Panc1 (cell line): ENCODE data around the gene SLC35C1. TPM values are rescaled to one million over a fixed set of nuclear protein-coding genes. Genes with fewer than 3 reads are reported as not detected.

Source experiments
- ATAC-seq: fragments of 200-7000 bp; cut with Tn5 transposase; 2 replicates; pipeline ENCODE4 v1.9.1; 2020; ENCODE audit warnings: mild to moderate bottlenecking, moderate library complexity
- BruUV-seq: library from RNA; stranded (reverse); fragments of 400-500 nt; replicated peaks from 2 replicates; lab custom pipeline; 2021; lab: Mats Ljungman, UMichigan
- CTCF ChIA-PET: fragments of 300-600 bp; sonication (Branson Sonifier 250); formaldehyde crosslinking; loops from one replicate; lab custom pipeline; 2022; ENCODE audit warnings: antibody characterized with exemption; lab: Charles Lee
- POLR2A ChIA-PET: fragments of 300-600 bp; sonication (Branson Sonifier 250); formaldehyde crosslinking; loops from one replicate; lab custom pipeline; 2022; ENCODE audit warnings: antibody characterized with exemption; lab: Charles Lee
- DNase-seq: peaks from one replicate; pipeline ENCODE4 v3.0.0-alpha.2; 2010; ENCODE audit warnings: low read depth, low spot score
- H3K27ac ChIP-seq: 2 replicates; pipeline ENCODE4 v1.5.1; 2011; ENCODE audit warnings: mild to moderate bottlenecking, low read length, inconsistent platforms
- H3K27me3 ChIP-seq: fragments of 200-500 bp; sonication (Bioruptor generic); 2 replicates; pipeline ENCODE4 v1.6.0; 2014; ENCODE audit warnings: low read length, inconsistent platforms; ENCODE audit not compliant: control insufficient read depth, insufficient read depth
- H3K36me3 ChIP-seq: fragments of 200-500 bp; sonication (Bioruptor generic); 2 replicates; pipeline ENCODE4 v1.5.1; 2014; ENCODE audit warnings: inconsistent platforms, mild to moderate bottlenecking, low read length, moderate library complexity; ENCODE audit not compliant: control insufficient read depth, insufficient read depth
- H3K4me1 ChIP-seq: 2 replicates; pipeline ENCODE4 v1.5.1; 2011; ENCODE audit warnings: inconsistent platforms, mild to moderate bottlenecking, low read length, moderate library complexity; ENCODE audit not compliant: control insufficient read depth, insufficient read depth
- H3K4me3 ChIP-seq, 2 experiments: 2 replicates each; pipeline ENCODE4 v1.5.1; 2011 to 2012; ENCODE audit warnings: low read depth in 2 of 2, low read length in 2 of 2, mild to moderate bottlenecking in 2 of 2, inconsistent platforms in 1 of 2, moderate library complexity in 1 of 2
- H3K9me3 ChIP-seq: fragments of 200-500 bp; sonication (Bioruptor generic); 2 replicates; pipeline ENCODE4 v1.5.1; 2014; ENCODE audit warnings: low read depth, mild to moderate bottlenecking, inconsistent platforms, low read length, moderate library complexity; ENCODE audit not compliant: control insufficient read depth, insufficient read depth
- CTCF ChIP-seq: fragments of 450-650 bp; IDR thresholded peaks from 2 replicates; pipeline ENCODE4 v1.5.1; 2017; ENCODE audit warnings: mild to moderate bottlenecking
- POLR2AphosphoS5 ChIP-seq: IDR thresholded peaks from 2 replicates; pipeline ENCODE4 v1.6.1; 2012; ENCODE audit warnings: mild to moderate bottlenecking, low read depth, low read length, moderate library complexity
- REST ChIP-seq, 2 experiments: IDR thresholded peaks; 2 replicates each; pipeline ENCODE4 v1.6.1; 2011 to 2012; ENCODE audit warnings: low read depth in 2 of 2, control low read depth in 1 of 2, low read length in 1 of 2, mild to moderate bottlenecking in 1 of 2, moderate library complexity in 1 of 2; ENCODE audit not compliant: insufficient read depth in 1 of 2
- SIN3A ChIP-seq: IDR thresholded peaks from 2 replicates; pipeline ENCODE4 v1.6.1; 2012; ENCODE audit warnings: low read depth, mild to moderate bottlenecking, low read length, moderate library complexity, borderline replicate concordance; ENCODE audit not compliant: insufficient read depth
- TCF7L2 ChIP-seq: IDR thresholded peaks from 2 replicates; pipeline ENCODE4 v1.6.1; 2011; ENCODE audit warnings: mild to moderate bottlenecking, low read depth, low read length, inconsistent platforms
- in situ Hi-C: cut with HindIII; loops from 2 replicates; pipeline ENCODE4 v1.10.0; 2016; ENCODE audit warnings: low sequenced_read_pairs, low pct_unique_long_range_greater_than_20kb
- intact Hi-C: fragments of 100-400 bp; cut with micrococcal nuclease; formaldehyde crosslinking; loops from one replicate; pipeline ENCODE4 v1.10.0; 2022; ENCODE audit not compliant: unreplicated experiment
- total RNA-seq: library from RNA; stranded (reverse); gene quantifications from one replicate; pipeline ENCODE4 v1.2.1, GENCODE V29; 2021; ENCODE audit not compliant: unreplicated experiment

The SLC35C1 gene
- total RNA-seq, 1 experiment from 2014 or later = 13.4 TPM

GRCh38 chr11:45827123-45827522 lies 22.2 kb downstream of the SLC35C1 start:
- Histone ChIP-seq H3K36me3 (no peaks in the 10 kb centered on the region), H3K27ac (no peak overlapping the region), H3K4me3 (no peak overlapping the region), H3K4me1 (0 out of 2 replicates have a peak, but pooled peaks cover 2% of the 10 kb centered on the region), H3K27me3 (no peaks in the 10 kb centered on the region; the same call in 1 of the 2 replicates), H3K9me3 (no peaks in the 10 kb centered on the region)
- CTCF ChIA-PET = no interaction called here
- DNase-seq (no peak), ATAC-seq (no peak)
- no TSS peak for BruUV-seq
- TF ChIP-seq CTCF (no peak), SIN3A (no peak), REST (IDR thresholded peaks at IDR 0.05; ENCODE audit: insufficient read depth in 1 of 2, low read depth in 2 of 2, low read length in 1 of 2) (no peak), TCF7L2 (no peak), POLR2AphosphoS5 (no peak)
- in situ Hi-C loops = no loop called here
- POLR2A ChIA-PET = no interaction called here
- intact Hi-C loops = no loop called here

GRCh38 chr11:45828996-45829395 lies 24.0 kb downstream of the SLC35C1 start:
- CTCF ChIA-PET = no interaction called here
- in situ Hi-C loops (no loop called here), intact Hi-C loops (no loop called here)
- POLR2A ChIA-PET = no interaction called here
- H3K4me3 ChIP-seq = no peak overlapping the region
- H3K4me1 ChIP-seq = 0 out of 2 replicates have a peak, but pooled peaks cover under 1% of the 10 kb centered on the region
- H3K27me3 ChIP-seq = no peaks in the 10 kb centered on the region; the same call in 1 of the 2 replicates
- no peak for TF ChIP-seq REST (IDR thresholded peaks at IDR 0.05; ENCODE audit: insufficient read depth in 1 of 2, low read depth in 2 of 2, low read length in 1 of 2)
- TF ChIP-seq SIN3A = no peak
- no peak for TF ChIP-seq CTCF
- no peak for TF ChIP-seq POLR2AphosphoS5
- TF ChIP-seq TCF7L2 = no peak
- no peak for ATAC-seq
- no peaks in the 10 kb centered on the region for H3K36me3 ChIP-seq
- no TSS peak for BruUV-seq
- no peak for DNase-seq
- H3K27ac ChIP-seq = no peak overlapping the region
- no peaks in the 10 kb centered on the region for H3K9me3 ChIP-seq
